Measurements from ENCODE around the gene RPRD1A.
"Not testable (repeated sequence)": the region's sequence is repeated elsewhere in the genome, so short reads cannot be mapped to it uniquely, and the experiment has no call there.

The RPRD1A gene, protein sequence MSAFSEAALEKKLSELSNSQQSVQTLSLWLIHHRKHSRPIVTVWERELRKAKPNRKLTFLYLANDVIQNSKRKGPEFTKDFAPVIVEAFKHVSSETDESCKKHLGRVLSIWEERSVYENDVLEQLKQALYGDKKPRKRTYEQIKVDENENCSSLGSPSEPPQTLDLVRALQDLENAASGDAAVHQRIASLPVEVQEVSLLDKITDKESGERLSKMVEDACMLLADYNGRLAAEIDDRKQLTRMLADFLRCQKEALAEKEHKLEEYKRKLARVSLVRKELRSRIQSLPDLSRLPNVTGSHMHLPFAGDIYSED

GRCh38 chr18:36067055-36067957 lies at the start of gene RPRD1A:
RPRD1A (minus strand) TSS chr18:36067559; CDS start chr18:36067404, 155 bp downstream.
- DNase-seq (ENCODE audit: low read depth in 2 of 2), result peak; percentile 95 to 98

GRCh38 chr18:36116771-36117170 lies 49.4 kb upstream of the RPRD1A start:
- not testable (repeated sequence) for DNase-seq (ENCODE audit: low read depth in 2 of 2)

GRCh38 chr18:36114738-36115137 lies 47.4 kb upstream of the RPRD1A start:
- DNase-seq (ENCODE audit: low read depth in 2 of 2), result no peak

- no peak for DNase-seq (ENCODE audit: low read depth in 2 of 2)
These were observed 46.9 kb upstream of the RPRD1A start for GRCh38 chr18:36114251-36114650.

DNA sequence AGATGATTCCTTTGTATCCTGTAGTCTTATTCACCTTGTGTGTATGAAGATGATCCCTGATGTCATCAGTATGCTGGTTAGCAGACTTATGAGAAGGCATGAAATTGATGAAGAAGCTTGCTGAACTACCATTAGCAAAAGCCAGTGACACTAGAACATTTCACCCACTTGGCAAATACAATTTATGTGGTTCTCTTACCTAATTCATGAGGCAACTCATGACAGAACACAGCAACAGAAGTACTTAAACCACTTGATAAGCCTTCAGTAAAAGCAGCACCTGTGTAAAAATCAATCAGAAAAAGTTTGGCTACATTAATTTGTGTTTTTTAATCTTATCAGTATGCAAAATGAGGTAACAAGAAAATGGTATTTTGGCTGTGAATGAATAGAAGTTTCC lies 44.9 kb upstream of the RPRD1A start:
- no peak for DNase-seq (ENCODE audit: low read depth in 2 of 2)

- DNase-seq (ENCODE audit: low read depth in 2 of 2), result no peak
These were observed 42.4 kb upstream of the RPRD1A start for GRCh38 chr18:36109737-36110136.

DNA sequence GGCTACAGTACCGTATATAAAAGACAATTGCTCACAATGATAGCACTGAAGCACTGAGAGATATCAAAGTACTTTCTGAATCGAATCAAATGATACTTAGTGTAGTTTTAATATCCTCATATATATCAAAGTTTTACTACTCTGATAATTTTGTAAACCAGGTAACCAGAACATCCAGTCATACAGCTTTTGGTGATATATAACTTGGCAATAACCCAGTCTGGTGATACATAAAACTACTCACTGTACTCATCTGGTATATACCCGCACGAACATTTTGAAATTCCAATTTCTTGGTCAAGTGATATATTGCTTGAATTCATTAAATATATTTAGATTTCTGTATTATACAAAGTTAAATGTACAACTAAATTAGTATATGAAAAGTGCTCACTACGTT lies 41.2 kb upstream of the RPRD1A start:
- no peak for DNase-seq (ENCODE audit: low read depth in 2 of 2)

DNA sequence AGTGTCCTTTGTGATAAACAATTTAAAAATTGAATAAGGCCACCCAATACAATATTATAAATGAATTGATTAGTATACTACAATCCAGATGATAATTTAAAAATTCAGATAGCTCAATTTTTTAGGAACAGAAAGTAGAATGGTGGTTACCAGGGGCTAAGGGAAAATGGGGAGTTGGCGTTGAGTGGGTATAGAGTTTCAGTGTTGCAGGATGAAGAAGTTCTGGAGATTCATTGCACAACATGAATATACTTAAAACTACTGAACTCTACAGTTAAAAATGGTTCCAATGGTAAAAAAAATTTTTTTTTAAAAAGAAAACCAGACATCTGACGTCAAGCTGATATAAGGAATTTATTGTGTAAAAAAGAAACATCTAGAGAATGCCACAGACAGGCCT lies 40.8 kb upstream of the RPRD1A start:
- no peak for DNase-seq (ENCODE audit: low read depth in 2 of 2)

GRCh38 chr18:36107477-36107876 lies 40.1 kb upstream of the RPRD1A start:
- DNase-seq (ENCODE audit: low read depth in 2 of 2), result no peak

GRCh38 chr18:36104749-36105148 lies 37.4 kb upstream of the RPRD1A start:
- DNase-seq (ENCODE audit: low read depth in 2 of 2), result no peak

DNA sequence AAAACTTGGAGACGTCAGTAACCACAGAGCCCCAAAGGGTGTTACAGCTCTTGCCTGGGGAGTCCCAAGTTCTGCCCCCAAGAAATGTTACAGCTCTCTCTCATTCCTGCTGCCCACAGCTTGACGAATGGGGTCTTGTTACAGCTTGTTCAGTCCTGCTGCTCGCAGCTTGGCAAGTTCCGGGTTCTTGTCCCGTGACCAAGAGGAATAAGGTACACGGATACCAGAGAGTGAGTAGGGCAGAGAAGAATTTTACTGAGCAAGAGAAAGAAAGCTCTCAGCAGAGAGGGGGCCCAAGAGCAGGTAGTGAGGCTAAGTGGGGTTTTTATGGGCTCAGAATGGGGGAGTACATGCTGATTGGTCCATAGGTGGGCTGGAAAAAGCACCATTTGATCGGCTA lies 34.6 kb upstream of the RPRD1A start:
- DNase-seq (ENCODE audit: low read depth in 2 of 2), result no peak

DNA sequence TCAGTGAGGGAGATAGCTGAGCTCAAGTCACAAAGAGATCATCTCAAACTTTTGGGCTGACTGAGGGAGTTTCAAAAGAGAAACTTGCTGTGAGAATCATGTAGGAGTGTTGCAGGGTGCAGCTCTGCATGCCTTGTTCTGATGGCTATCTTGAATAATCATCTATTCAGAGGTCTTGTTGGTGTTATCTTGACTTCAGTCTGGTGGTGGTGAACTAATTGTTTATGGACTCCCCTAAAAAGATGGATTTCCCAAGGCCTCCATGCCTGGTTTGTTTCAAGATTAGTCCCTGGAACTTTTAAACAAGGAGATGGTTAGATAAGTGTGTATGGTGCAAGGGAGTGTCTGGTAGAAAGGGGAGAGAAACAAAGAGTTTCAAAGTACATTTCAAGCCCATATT lies 32.0 kb upstream of the RPRD1A start:
- DNase-seq (ENCODE audit: low read depth in 2 of 2), result no peak

DNA sequence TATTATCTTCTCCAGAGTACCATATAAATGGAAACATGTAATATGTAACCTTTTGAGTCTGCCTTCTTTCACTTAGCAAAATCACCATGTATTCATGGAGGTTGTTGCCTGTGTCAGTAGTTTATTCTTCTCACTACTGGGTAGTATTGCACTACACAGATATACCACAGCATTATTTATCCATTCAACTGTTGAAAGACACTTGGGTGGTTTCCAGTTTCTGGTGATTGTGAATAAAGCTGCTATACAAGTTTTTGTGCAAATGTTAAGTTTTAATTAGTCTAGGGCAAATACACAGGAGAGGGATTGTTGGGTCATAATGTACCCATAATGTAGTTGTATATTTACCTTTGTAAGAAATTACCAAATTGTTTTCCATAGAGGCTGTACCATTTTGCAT lies 29.6 kb upstream of the RPRD1A start:
- DNase-seq (ENCODE audit: low read depth in 2 of 2), result no peak

- DNase-seq (ENCODE audit: low read depth in 2 of 2), result no peak
These were observed 28.7 kb upstream of the RPRD1A start for GRCh38 chr18:36095936-36096519.

GRCh38 chr18:36094431-36094830 lies 27.1 kb upstream of the RPRD1A start:
- no peak for DNase-seq (ENCODE audit: low read depth in 2 of 2)

GRCh38 chr18:36092116-36092515 lies 24.8 kb upstream of the RPRD1A start:
- not testable (repeated sequence) for DNase-seq (ENCODE audit: low read depth in 2 of 2)

DNA sequence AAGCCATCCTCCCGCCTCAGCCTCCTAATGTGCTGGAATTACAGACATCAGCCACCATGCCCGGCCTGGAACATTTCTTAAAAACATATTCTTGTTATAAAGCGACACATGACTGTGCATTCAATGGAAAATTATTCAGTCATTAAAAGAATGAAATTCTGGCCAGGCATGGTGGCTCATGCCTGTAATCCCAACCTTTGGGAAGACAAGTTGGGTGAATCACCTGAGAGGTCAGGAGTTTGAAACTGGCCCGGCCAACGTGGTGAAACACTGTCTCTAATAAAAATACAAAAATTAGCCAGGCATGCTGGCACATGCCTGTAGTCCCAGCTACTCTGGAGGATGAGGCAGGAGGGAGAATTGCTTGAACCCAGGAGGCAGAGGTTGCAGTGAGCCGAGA lies 21.6 kb upstream of the RPRD1A start:
- DNase-seq (ENCODE audit: low read depth in 2 of 2), result no peak

GRCh38 chr18:36088256-36088655 lies 20.9 kb upstream of the RPRD1A start:
- no peak for DNase-seq (ENCODE audit: low read depth in 2 of 2)

DNA sequence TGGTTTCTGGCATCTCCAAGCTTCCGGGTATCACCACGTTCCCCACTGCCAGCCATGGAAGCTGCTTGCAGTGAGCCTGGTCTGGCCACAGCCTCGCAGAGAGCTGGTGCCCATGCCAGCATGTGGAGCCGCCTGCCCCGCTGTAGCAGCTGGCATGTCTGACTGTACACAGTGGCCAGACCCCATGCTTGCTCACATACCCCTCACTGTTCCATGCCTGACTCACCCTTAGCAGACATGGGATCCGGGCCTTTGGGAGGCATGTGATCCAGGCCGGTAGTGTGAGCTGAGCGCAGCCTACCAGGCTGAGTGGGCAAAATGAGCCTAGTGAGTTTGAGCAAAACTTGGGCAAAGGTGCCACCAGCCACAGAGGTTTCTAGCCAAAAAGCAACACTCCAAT lies 18.8 kb upstream of the RPRD1A start:
- no peak for DNase-seq (ENCODE audit: low read depth in 2 of 2)

DNA sequence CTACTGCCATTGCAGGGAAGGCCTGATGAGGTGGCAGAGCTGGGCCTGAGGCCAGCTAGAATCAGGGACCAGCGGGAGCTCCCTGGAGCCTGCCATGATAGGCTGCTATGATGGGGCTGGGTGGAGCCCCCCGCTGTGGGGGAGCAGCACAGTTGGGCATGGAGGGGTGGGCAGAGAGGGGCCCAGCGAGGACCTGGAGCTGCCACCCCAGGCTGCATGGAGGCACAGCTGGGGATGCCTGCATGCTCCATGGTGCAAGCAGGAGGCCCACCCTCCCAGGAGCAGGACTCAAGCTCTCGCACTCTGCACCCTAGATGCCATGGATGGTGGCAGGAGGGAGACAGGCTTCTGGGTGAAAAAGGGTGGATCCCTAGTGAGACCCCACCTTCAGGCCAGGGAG lies 17.8 kb upstream of the RPRD1A start:
- DNase-seq (ENCODE audit: low read depth in 2 of 2), result no peak

GRCh38 chr18:36083729-36084128 lies 16.4 kb upstream of the RPRD1A start:
- DNase-seq (ENCODE audit: low read depth in 2 of 2), result no peak

GRCh38 chr18:36081118-36081517 lies 13.8 kb upstream of the RPRD1A start:
- DNase-seq (ENCODE audit: low read depth in 2 of 2), result not testable (repeated sequence)

All from stimulated activated CD8-positive, alpha-beta memory T cell treated with anti-CD3 and anti-CD28 coated beads, Interleukin-7, amount 100 ng/mL, for 4 hours (primary cell).